ENCODE measurements around the gene FOXB2. TPM values are rescaled to one million over a fixed set of nuclear protein-coding genes. Genes with fewer than 3 reads are reported as not detected.
"Not testable (repeated sequence)": the region's sequence is repeated elsewhere in the genome, so short reads cannot be mapped to it uniquely, and the experiment has no call there.

FOXB2 gene
- total RNA-seq, 1 experiment from 2014 or later = not detected

DNA sequence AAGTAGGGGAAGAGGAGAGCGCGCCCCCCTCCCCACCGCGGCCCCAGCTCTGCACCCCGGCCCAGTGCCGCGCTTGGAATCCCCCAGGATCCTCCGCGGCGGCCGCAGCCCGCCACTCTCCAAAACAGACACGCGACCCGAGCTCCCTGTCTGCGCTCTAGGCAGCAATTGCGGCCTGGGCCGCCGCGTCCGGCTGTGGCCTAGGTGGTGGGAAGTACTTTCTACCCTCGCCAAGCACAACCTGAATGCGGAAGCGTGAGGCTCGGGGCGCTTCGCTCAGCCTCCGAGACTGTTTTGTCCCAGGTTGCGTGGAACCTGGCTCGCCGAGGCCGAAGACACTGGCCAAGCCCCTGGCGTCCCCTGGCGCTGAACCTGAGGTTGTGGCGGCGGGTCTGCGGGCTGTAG lies 3.3 kb upstream of the FOXB2 start:
- DNase-seq (ENCODE audit: low read depth) = no peak

DNA sequence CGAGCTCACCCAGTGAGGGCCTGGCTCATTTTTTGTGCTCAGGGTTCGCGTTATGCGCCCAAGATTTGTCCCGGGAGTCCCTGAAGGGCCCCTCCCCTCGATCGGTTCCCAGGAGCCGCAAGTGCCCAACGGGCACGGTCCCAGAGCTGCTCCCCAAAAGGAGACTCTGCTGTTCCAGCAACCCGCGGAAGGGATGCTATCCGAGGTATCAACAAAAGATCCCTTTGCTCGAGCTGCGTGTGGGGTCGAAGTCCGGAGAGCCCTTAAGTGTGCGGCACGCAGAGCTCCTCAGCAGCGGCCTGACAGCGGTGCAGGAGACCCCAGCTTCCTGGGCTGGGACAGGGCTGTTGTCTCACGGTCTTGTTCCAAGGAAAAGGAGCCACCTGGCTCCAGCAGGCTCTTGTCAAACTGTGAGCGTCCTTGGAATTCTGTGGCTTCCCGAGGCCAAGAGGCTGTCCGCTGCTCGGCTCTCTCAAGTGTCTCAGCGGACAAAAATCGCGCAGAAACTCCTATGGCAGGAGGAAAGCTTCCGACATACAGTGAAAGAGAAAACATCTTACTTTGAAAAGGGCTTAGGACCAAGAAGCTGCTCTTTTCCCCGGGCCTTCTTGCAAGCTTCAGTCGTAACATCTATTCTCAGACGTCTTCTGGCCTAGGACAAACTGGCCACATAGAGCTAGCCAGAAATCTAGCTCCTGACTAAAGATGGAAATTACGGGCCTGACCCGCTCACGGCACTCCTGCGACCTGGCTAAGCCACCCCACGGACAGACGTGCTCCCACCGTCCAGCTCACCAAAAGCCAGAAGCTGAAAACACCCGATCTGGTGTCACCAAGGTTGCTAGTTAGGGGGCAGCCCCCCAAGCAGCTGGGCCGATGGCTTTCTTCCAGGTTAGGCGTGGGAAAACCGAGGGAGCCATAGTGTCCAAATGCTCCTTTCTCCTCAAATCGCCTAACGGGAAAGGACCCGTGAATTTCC lies 2.6 kb upstream of the FOXB2 start:
- DNase-seq (ENCODE audit: low read depth) = no peak

DNA sequence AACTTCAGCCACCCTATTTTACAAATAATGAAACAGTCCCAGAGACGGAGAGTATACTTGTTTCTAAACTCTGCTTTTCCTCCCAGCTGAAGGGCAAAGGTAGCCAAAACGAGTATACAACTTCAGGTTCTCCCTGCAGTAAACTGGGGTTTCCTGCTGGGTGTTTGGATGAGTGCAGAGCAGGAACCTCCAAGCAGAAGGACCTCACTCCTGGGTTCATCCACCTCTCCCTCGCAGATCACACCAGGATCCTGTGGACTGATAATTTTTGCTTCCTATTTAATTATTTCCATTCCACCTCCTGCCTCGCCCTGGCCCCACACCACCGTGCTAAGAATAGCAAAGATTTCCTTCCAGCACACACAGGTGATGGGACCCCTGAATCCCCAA lies 2.0 kb upstream of the FOXB2 start:
- DNase-seq (ENCODE audit: low read depth) = no peak

DNA sequence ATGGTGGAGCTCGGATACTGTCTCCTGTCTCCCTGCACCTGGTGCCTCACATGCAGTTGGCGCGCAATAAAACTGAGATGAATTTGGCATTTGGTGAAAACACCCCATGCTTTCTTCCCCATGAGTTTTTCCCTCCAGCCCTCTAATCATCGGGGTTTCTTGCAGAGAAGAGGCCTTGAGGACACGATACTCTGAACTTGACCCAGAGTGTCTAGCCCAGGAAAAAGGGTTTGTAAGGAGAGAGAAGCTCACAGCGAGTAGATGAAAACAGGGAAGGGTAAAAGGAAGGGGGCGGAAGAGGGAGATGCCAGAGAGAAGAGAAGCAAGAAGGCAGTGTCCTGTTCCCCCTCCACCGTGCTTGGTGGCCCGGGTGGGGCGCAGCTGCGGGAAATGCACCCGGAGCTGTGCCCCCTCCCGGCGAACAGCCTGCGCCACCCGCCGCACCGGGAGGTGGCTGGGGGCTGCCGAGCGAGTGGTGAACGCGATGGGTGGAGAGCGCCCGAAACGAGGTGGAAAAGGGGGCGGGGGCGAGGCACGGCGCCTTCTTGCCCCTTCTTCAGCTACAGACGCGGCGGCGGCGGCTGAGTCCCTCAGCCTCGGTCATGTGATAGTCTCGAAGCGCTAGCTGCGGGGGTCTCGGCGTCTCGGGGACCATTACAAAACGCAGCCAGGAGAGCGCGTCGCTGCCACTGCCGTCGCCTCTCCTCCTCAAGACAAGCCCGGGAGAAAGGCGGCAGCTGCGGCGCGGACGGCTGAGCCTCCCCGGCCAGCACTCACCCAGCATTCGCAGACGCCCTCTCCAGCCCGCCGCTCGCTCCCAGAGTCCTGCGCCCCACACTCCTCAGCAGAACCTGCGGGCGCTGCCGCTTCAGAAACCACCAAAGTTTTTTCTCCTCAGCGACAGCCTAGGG lies 1.1 kb upstream of the FOXB2 start:
- no peak for DNase-seq (ENCODE audit: low read depth)

DNA sequence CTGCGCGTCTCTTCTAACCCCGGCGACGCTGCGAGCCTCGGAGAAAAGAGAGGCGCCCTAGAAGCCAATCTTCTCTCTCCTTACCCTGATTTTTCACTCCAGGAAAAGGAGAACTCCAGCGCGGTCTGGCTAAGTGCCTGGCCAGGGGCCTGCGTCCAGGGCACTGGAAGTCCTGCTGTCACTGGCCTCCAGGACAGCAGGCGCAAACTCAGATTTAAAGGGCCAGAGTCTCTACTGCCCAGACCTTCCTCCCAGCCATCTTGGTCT lies 553 bp upstream of the FOXB2 start:
- DNase-seq (ENCODE audit: low read depth) = no peak

DNA sequence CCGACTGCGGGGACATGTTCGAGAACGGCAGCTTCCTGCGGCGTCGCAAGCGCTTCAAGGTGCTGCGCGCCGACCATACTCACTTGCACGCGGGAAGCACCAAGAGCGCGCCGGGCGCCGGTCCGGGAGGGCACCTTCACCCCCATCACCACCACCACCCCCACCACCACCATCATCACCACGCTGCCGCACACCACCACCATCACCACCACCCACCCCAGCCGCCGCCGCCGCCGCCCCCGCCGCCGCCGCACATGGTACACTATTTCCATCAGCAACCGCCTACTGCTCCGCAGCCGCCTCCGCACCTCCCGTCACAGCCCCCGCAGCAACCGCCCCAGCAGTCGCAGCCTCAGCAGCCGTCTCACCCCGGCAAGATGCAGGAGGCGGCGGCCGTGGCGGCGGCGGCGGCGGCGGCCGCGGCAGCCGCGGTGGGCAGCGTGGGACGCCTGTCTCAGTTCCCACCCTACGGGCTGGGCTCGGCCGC lies 514 bp downstream of the FOXB2 start:
- no peak for DNase-seq (ENCODE audit: low read depth)

DNA sequence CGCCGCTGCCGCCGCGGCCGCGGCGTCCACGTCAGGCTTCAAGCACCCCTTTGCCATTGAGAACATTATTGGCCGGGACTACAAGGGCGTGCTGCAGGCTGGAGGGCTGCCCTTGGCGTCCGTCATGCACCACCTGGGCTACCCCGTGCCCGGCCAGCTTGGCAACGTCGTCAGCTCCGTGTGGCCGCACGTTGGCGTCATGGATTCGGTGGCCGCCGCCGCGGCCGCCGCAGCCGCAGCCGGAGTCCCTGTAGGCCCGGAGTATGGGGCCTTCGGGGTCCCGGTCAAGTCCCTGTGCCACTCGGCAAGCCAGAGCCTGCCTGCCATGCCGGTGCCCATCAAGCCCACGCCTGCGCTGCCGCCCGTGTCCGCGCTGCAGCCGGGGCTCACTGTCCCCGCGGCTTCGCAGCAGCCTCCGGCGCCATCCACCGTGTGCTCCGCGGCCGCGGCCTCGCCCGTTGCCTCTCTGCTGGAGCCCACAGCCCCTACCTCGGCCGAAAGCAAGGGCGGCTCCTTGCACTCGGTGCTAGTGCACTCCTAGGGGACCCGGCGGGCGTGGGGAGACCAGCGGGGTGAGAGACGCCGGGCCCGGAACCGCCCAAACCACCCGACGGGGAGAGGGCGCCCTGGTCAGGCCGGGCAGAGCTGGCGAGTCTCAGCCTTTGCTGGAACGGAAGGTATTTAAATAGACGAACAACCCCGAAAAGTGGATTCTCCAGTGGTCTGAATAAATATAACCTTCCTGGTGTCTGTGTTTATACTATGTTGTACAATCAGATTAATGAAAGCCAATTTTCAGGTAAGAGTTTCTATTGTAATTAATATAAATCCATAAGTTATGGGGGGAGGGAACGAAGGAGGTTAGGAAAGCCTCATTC lies 1.2 kb downstream of the FOXB2 start:
- no peak for DNase-seq (ENCODE audit: low read depth)

DNA sequence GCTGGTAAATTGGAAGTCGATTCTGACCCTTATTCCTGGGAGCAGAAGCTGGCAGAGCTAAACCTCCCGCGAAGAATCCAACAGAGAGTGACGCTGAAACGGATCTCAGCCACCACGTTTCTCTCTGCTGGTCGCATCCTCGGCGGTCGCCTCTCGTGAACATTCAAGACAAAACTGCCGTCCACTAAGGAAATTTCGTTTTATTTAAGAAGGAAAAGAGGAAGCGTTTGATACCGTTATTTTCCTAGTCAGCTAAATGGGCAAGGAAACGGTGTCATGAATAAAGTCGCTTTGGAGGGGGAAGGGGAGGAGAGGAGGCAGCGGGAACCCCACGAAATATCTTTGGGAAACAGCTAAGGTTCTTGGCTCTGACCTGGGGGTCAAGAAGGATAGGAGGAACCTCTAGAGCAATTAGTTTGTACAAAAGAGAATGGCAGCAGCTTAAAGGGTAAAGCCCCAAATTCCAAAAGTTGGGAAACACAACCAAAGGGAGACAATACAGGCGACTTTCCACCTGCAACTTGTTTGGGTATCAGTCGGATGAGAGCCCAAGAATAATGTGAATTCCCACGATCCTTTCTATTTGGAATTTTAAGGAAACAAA lies 1.9 kb downstream of the FOXB2 start:
- no peak for DNase-seq (ENCODE audit: low read depth)

DNA sequence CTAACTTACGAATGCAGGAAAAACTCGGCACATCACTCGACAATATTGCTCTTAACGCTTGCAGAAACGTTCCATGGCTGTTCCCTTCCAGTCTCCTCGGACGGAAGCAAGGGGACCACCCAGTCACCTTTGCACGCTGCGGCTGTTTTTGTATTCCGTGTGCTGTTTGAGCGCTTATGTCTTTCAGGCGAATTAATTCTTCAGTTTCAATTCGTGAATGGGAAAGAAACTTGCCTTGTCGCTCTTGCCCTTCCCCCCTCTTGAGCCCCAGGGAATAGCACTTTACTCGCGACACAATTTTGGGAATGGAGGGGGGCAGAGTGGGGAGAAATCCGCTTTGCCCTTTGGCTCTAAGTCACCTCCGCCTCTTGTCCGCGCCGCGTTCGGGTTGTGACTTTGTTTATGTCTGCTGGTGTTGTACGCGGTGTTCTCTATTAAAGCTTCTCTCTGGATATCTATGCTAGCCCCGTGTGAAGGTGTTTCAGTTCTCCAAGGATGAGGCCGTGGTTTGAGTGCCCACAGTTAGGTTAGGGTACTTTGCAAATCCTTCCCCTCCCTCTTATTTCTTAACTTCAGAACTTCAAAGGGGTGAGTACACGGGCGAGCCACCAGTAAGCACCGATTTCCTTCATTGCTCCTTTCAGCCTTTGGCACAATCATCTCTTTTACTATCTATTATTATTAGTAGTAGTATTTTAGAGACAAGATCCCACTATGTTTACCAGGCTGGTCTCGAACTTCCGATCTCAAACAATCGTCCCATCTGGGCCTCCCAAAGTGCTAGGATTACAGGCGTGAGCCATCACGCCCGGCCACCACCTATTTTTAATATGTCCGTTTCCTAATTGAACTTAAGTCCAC lies 2.7 kb downstream of the FOXB2 start:
- no peak for DNase-seq (ENCODE audit: low read depth)

DNA sequence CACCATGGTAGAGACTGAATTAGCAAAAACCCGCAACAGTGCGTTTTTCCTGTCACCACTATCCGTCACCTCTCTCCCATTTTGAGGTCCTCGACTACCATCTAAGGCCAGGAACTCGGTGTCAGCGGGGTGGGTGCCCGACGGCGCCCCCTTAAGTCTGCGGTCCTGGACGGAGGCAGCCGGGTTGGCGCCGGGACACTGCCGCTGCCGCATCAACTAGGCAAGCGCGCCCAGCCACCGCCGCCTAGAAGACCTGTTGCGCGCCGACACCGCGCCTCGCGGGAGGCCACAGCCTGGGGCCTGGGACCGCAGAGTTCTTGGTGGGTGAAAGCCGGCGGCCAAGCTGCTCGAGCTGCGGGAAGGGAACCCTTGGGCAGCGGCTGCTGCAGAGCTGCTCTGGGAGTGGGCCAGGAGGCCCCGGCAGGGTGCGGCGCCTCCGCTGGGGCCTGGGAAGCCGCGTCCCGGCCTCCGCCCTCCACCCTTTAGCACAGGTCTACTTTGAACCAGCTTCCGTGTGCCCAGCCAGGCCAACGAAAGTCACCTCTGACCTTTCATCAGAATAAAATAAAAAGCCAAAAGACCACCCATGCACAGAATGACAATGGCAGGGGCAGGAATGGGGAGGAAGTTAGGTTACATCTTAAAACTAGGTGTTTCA lies 3.5 kb downstream of the FOXB2 start:
- no peak for DNase-seq (ENCODE audit: low read depth)

DNA sequence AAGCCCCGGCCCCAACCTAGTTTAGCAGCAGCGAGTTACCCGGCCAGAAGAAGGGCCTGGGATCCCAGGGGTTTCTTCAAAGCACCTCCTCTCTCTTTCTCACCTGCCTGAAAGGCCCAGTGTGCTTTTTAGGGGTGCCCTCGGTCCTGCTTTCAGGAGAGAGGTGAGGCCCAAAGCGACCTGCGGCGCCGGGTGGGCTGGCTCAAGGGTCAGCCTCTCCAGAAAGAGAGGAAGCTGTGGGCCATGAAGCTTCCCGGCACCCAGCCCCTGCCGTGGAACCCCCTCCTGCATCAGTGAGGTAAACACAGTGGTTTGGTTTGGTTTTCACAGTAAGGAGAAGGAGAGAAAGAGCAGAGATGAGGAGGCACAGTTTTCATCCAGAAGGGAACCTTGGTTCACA lies 4.3 kb downstream of the FOXB2 start:
- no peak for DNase-seq (ENCODE audit: low read depth)

DNA sequence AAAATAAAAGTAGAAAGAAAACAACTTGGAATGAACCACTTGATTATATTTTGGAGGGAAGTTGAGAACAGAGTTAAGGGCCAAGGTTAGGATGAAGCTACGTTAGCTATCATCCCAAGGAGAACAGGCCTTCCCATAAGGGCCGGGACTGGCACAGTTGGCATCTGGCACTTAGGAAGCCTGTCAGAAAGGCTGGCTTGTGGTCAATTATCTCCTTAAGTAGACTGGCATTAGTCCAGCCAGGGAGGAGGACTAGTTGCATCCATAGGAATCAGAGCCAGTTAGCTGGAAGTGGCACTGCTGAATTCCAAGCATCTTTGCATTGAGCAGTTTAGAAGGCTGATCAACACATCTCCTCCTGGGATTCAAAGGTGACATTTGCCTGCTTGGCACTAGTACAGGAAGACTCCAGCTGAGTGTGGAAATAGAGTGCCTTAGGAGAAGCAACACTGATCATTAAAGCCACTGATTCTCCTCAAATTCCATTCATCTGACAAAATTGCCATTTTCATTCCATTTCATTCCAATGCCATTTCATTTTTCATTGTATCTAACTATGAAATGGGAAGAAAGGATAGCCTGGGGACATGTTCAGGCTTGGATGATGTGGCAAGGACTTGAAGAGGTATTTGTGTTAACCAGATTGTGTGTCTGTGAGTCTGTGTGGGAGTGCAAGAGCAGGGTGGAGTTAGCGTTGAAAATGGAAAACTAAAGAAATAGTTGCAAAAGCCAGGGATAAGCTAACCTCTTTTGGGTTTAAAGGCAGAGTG lies 5.5 kb downstream of the FOXB2 start:
- no peak for DNase-seq (ENCODE audit: low read depth)

DNA sequence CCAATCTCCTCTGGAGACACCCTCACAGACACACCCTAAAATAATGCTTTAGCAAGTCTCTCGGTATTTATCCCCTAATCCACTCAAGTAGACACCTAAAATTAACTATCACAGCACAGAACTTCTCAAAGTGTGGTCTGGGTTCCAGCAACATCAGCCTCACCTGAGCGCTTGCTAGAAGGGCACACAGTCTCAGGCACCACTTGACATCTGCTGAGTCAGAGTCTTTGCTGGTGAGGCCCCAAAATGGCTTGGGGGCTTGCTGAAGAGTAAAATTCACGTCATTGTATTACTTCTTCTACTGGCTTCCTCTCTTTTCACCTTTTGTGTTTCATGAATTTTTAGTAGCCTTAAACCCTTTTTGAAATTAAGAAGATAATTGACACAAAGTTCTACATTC lies 9.0 kb downstream of the FOXB2 start:
- DNase-seq (ENCODE audit: low read depth) = no peak

DNA sequence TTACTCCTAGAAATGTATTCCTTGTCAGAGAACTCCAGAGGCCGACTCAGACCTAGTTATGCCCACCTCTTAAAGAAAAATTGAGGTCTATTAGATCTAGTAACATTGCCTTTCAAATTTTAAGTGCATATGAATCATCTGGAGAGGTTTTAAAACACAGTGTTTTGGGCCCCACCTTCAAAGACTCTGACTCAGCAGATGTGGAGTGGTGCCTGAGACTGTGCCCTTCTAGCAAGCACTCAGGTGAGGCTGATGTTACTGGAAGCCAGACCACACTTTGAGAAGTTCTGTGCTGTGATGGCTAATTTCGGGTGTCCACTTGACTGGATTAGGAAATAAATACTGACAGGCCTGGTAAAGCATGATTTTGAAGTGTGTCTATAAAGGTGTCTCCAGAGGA lies 10.6 kb downstream of the FOXB2 start:
- no peak for DNase-seq (ENCODE audit: low read depth)

DNA sequence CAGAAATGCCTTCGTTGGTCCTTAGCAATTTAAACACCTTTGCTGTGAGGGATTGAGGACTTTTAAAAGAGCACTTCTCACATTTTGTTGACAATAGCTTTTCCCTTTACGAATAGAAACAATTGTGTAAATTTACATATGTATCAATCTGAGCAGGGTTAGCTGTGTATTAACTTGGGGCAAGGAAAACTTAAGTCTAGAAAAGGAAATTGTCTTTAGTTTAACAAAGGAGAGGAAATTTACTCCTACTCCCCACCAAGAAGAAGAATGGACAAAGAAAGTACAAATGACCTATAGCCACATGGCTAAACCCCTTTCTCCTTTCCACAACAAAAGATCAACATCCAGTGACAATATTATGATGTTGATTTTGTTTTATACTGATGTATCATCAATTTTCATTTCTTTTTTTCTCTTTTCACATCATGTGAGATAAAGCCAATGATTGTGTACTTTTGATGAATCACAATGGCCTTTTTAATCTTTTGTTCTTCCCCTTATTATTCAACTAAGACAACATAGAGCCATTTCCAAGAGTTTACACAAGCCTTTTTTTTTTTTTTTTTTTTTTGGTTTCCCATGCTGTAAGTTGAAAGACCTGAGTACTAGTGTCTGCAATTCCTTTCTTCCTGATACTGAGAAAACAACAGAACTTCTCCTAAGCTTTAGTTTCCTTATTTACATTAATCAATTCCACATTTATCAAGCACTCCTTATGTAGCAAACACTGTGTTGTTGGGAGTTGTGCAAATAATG lies 19.0 kb downstream of the FOXB2 start:
- DNase-seq (ENCODE audit: low read depth) = no peak

DNA sequence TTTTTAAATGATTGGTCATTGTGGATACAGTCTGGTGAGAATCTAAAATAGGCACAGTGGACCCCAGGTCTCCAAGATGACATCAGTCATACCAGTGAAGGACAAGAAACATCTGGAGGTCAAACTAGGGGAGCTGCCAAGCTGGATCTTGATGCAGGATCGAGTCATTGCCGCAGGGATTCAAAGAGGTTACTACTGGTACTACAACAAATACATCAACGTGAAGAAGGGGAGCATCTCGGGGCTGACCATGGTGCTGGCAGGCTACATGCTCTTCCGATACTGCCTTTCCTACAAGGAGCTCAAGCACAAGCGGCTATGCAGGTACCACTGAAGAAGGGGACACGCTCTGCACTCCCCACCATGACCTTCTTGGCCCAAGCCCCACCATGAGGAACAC lies 20.9 kb downstream of the FOXB2 start:
- no peak for DNase-seq (ENCODE audit: low read depth)

DNA sequence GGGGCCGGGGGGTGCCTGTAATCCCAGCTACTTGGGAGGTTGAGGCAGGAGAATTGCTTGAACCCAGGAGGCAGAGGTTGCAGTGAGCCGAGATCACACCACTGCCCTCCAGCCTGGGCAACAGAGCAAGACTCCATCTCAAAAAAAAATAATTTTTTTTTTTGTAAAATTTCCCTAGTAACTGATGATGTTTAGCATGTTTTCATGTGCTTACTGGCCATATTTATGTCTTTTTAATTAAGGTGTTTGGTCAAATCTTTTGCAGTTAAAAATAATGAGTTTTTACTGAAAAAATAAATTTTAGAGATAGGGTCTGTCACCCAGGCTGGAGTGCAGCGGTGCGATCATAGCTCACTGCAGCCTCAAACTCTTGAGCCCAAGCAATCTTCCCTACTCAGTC lies 24.3 kb downstream of the FOXB2 start:
- not testable (repeated sequence) for DNase-seq (ENCODE audit: low read depth)

DNA sequence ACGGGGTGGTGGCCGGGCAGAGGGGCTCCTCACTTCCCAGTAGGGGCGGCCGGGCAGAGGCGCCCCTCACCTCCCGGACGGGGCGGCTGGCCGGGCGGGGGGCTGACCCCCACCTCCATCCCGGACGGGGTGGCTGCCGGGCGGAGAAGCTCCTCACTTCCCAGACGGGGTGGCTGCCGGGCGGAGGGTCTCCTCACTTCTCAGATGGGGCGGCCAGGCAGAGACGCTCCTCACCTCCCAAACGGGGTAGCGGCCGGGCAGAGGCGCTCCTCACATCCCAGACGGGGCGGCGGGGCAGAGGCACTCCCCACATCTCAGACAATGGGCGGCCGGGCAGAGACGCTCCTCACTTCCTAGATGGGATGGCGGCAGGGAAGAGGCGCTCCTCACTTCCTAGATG lies 41.2 kb downstream of the FOXB2 start:
- DNase-seq (ENCODE audit: low read depth) = not testable (repeated sequence)

Data from LHCN-M2 (cell line).